Epithelial cell of prostate (primary cell): ENCODE data around the gene TCAF1.
"Not testable (repeated sequence)": the region's sequence is repeated elsewhere in the genome, so short reads cannot be mapped to it uniquely, and the experiment has no call there.

Source experiments
- DNase-seq: peaks from one replicate; pipeline ENCODE4 v3.0.0-alpha.2; 2011; ENCODE audit warnings: low read depth, low spot score
- H3K27ac ChIP-seq: fragments of 450-650 bp; 2 replicates; pipeline ENCODE4 v1.5.1; 2017; ENCODE audit warnings: mild to moderate bottlenecking

Gene TCAF1

DNA sequence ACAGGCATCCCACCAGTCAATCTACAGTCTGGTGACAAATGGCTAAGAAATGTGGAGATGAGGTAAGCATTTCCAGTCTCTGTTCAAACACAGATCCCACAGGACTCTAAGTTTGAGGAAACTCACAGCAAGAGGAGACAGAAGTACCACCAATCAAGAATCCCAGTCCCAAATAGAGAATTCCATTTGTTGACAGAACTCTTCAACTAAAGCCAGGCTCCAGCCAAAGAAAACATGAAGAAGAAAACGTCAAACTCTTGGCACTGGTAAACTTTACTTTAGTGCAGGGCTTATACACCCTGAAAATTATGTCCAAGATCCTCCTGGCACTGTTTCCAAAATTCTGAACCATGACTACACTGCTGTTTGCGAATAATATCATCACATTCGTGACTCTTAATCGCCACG is 95.3 kb downstream of the TCAF1 start:
- not testable (repeated sequence) for H3K27ac ChIP-seq, DNase-seq
